NCI-H82 (cell line): ENCODE data around the gene SNX25.

Experiments used
- DNase-seq: peaks from one replicate; lab custom pipeline; 2025; lab: John Stamatoyannopoulos, UW

Gene SNX25

DNA sequence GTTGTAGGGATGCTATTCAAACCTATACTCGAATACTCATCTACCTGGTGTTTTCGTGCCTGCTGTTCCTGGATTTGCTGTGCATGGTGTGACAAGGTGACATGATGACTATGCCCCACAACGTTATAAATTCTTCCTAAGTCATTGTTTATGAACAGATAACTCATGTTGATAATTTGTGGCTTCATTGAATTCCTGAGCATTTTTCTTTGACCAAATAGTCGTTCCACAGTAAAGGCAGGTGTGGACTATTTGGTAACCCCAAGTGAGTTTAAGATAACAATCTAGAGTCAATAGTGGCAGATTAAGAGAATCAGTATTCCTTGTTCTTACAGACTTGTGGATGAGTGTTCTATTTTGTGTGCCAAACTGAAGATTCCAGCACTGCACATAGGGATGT is 59.9 kb downstream of the SNX25 start:
- no peak for DNase-seq

DNA sequence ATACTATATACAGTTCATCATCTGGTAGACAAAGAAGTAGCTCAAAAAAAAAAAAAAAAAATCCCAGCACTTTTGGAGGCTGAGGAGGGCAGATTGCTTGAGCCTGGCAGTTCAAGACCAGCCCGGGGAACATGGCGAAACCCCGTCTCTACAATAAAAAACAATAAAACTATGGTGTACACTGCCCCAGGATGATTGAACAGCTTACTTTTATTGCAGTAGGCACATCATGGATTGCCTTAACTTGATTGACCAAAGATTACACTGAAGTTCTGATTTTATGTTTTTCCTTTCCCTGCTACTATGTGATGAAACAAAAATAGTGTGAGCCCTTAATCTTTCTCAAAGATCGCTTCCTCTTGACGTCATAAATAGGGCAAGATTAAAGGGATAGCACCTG is 60.6 kb downstream of the SNX25 start:
- DNase-seq: no peak

GRCh38 chr4:185270885-185271284 is 61.5 kb downstream of the SNX25 start:
- no peak for DNase-seq

DNA sequence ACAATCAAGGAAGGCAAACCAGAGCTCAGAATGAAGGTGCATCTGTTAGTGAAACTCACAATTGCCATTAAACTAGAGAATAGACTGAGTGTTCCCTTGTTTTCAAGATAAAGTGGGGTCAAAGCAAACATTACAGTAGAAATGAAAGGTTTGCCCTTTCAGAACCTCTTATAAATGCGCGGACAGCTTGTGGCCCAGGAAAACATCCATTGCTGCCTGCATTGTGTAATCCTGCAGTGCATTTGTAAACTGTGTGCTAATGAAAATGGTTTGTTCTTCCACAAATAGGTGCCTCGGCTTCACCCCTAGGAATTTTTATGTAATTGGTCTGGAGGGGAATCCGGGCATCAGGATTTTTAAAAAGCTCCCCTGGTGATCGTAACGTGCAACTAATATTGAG is 62.8 kb downstream of the SNX25 start:
- no peak for DNase-seq

DNA sequence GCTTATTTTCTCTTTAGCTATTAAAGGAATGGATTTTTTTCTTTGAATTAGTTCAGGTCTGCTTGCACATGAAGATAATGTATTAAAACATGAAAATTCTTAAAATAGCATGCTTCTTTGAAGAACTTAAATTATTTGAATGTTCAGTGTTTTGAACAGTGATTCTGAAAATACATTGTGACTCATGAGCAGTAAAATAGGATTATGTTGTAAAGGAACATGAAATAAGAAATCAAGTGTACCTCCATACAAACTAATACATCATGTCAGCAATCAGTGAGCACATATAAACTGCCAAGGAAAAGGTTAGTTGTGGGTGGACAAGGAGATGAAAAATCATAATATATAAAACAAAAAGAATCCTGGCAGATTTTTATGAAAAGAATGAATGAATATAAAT is 66.1 kb downstream of the SNX25 start:
- DNase-seq: no peak

DNA sequence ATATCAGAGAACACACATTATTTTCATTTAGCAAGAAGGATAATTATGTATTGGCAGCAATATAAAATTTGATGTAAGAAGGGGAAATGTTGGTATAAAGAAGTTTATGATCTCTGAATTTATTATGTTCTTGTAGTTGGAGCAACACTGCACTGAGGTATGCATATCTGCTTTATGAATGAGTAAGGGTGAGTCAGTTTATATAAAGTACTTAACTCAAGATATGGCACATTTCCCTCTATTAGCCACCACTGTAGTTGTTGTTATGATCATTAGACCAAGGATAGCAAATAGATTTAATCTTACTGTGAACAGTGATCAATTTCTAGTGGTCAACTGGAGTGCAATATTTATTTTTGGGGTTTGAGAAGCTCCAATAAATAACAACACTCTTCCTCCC is 66.6 kb downstream of the SNX25 start:
- DNase-seq: no peak

DNA sequence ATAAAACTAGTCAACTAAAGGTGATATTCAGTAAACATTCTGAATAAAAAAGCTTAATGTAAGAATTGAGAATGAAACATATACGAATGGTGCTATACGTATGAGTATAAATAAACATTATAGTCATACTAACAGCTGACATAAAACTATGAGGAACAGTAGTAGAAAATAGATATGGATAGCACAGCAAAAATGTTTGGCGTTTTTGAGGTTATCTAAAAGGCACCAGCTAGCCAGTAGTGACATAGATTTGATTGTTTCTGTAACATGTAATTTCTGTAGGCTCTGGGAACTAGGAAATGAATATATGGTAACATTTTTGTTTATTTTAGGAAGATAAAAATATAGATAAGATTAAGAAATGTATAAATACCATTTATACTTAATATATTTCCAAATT is 69.3 kb downstream of the SNX25 start:
- no peak for DNase-seq

DNA sequence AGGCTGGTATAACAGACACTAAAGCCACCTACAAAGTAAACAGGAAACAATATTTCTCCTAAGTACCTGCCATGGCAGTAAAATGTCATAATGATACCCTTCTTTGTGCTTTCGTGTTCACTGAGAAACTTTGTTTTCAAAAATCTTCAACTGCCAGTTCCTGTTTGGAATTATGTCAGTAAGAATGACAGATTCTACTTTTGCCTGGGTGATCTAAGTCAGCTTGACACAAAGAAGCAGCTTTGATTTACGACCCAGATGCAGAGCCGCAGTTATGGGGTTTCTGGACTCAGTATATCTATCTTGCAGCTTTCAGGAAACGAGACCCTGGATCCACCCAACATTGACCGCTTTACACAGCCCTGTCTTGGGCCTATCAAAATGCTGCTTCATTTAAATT is 71.2 kb downstream of the SNX25 start:
- peak; percentile 15 for DNase-seq

DNA sequence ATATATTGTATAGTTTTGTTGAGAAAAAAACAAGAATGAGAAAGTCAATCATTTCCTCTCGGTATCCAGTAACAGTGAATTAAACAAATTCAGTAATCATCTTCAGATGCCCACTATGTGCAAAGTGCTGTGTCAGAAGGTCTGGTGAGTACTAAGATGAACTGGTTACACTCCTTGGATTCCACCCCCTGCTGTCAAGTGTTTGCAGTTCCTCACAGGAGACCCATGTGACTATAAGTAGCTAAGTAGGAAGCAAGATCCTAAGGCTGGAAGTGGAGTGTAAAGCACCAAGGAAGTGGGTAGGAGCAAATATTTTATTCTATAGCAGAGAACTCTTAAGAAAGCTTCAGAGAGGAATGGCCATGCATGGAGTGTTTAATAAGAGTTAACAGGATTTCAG is 73.6 kb downstream of the SNX25 start:
- peak; percentile 15 for DNase-seq

DNA sequence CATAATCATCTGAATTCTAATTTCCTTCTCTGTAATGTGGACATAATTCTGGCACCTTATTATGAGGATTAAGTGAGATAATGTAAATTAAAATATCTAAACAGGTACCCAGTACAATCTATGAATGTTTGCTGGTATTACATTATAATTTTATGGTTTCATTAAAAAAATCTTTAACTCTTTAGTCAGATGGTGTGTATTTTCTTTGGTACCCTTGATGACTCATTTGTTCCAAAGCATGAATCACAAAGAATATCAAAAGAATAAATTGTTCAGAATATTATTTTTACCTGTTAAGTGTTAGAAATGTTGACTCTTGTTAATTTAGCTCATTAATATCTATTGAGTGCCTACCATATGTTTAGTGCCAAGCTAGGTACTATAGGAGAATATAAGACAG is 74.3 kb downstream of the SNX25 start:
- no peak for DNase-seq

- DNase-seq: no peak
These were observed 76.4 kb downstream of the SNX25 start for GRCh38 chr4:185285632-185286393.

- DNase-seq: no peak
These were observed 77.2 kb downstream of the SNX25 start for GRCh38 chr4:185286571-185286970.

GRCh38 chr4:185287031-185287430 is 77.6 kb downstream of the SNX25 start:
- no peak for DNase-seq

- no peak for DNase-seq
These were observed 80.7 kb downstream of the SNX25 start for GRCh38 chr4:185290018-185290607.

DNA sequence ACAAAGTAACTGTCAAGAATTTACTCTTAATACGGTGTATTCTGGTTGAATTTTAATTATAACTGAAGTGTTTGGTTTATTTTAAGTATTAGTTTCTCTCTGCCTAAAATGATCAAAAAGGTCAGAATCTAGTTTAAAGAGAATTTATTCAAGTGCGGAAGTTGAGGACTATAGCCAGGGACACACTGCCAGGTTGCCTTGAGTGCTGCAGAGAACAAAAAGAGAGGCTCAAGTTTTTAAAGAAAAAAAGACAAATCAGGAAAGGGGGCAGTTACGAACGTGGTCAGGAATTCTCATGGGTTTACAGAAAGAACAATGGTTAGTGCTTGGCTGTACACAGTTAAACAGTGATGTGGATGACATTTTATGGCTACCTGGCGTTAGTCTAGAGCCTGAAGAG is 81.3 kb downstream of the SNX25 start:
- DNase-seq: no peak

DNA sequence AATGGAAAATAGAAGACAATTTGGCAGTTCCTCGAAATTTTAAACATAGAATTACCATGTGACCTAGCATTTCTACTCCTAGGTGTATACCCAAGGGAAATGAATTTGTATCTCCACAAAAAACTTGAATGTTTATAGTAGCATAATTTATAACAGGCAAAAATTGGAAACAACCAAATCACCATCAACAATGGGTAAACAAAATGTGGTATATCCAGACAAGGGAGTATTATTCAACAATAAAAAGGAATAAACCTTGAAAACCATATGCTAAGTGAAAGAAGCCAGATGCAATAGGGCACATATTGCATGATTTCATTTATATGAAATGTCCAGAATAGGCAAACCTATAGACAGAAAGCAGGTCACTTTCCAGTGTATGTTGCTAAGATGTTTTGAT is 83.8 kb downstream of the SNX25 start:
- no peak for DNase-seq

DNA sequence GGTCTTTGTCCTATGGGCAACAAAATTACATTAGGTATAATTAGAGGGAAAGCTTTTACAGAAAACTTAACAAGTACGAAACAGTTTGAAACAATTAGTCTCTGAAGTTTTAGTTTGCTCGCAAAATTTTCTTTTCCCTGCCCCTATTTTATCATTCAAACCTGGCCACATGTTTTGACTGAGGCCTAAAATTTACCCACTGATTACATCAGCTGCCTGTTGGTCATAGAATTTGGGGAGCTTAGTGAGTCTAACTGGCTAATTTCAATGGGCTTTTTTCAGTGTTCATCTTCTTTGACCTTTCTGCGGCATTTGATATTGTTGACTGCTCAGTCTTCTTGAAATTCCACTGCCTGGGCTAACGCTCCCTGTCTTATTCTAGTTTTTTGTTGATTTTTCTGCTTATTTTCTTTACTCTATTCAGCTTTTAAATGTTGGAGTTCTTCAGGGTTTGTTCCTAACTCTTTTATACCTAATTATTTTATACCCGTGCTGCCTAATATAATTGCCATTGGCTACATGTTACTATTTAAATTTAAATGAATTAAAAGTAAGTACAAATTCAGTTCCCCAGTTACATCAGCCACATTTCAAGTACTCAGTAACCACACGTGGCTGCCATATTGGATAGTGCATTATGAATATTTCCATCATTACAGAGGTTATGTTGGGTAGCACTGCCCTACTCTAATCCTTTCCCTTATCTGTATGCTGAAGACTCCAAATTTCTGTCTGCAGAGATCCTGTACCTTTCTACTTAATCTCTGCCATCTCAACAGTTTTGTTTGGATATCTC is 87.5 kb downstream of the SNX25 start:
- DNase-seq: no peak

DNA sequence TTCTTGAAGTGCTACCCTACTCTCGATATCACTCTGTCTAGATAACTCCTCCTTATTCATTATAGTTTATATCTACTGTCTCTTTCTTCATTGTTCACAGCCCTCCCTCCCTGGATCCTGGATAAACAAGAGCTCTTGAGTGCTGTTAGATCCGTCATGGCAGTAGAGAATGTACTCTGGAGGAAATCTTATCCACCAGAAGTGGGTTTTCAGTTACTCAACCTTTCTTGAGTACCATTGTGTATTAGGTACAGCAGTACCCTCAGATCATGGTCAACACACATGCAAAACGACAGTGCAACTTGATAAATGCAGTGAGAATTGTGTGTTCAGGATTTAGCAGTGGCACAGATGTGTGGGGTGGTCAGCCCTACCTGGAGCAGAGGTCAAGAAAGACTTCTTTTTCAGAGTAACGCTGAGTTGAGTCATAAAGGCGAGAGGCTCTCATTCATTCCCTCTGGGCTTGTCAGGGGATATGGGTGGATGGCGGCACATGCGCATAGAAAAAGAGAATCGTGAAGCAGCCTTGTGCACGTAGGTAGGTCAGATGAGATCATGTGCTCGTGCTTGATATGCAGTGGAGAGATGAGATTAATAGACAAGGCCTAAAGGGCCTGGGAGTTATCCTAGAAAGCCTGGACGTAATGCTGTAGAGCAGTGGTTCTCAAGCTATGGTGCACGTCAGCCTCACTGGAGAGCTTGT is 89.5 kb downstream of the SNX25 start:
- no peak for DNase-seq

DNA sequence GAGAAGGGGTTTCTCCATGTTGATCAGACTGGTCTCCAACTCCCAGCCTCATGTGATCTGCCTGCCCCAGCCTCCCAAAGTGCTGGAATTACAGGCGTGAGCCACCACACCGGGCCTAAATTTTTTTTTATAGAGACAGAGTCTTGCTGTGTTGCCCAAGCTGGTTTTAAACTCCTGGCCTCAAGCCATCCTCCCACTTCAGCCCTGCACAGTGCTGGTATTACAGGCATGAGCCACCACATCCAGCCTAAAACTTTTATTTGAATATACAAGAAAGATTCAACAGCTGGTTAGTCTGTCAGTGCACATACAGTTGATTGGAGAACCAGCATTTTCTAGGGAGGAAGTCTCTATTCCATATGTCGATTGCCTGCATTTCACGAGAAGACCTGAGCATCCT is 95.1 kb downstream of the SNX25 start:
- no peak for DNase-seq

- peak; percentile 33 for DNase-seq
These were observed 95.7 kb downstream of the SNX25 start for GRCh38 chr4:185304944-185305690.

DNA sequence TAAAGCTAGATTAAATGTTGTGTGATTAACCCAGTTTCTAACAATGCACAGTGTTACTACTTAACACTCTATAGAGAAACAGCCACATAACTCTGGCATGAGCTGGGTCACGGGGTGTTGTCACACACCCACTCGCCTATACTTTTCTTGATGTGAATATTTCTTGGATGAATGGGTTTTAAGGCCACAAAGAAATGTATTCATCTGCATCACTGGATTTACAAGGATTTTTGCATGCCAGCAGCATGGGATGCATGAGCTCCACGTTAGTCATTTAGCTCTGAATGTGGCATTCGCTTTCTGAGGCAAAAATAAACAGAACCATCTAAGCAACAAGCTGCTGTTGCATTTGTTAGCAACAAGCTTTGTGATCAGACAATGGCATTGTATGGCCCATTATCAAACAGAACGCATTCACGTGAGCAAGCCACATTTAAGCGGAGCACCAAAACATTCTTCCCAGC is 96.6 kb downstream of the SNX25 start:
- no peak for DNase-seq
